Lung (tissue), 12 donors: ENCODE data around the gene PTPRN2. TPM values are rescaled to one million over a fixed set of nuclear protein-coding genes. Genes with fewer than 3 reads are reported as not detected.
"Not testable (repeated sequence)": the region's sequence is repeated elsewhere in the genome, so short reads cannot be mapped to it uniquely, and the experiment has no call there.

ENCODE experiments used
- ATAC-seq: fragments of 200-7000 bp; cut with Tn5 transposase; one replicate; pipeline ENCODE4 v1.9.1; 2020; ENCODE audit warnings: moderate number of reproducible peaks; ENCODE audit not compliant: insufficient read depth, low FRiP score
- DNase-seq, 3 donors: peaks; one replicate each; pipeline ENCODE4 v3.0.0-alpha.2; 2013 to 2017
- H3K27ac ChIP-seq, 2 donors: one replicate each; pipeline ENCODE4 v1.5.1; 2013; ENCODE audit warnings: mild to moderate bottlenecking in 2 of 2, moderate library complexity in 2 of 2, control low read depth in 1 of 2, inconsistent platforms in 1 of 2, low read depth in 1 of 2, low read length in 1 of 2
- H3K27me3 ChIP-seq, 3 donors: one replicate each; pipeline ENCODE4 v1.5.1; 2013; ENCODE audit warnings: low read length in 2 of 3; ENCODE audit not compliant: control insufficient read depth in 3 of 3, insufficient read depth in 3 of 3
- H3K36me3 ChIP-seq, 4 donors: one replicate each; pipeline ENCODE4 v1.5.1; 2013; ENCODE audit warnings: low read length in 4 of 4, mild to moderate bottlenecking in 1 of 4, moderate library complexity in 1 of 4; ENCODE audit not compliant: control insufficient read depth in 4 of 4, insufficient read depth in 4 of 4
- H3K4me1 ChIP-seq, 5 donors: one replicate each; pipeline ENCODE4 v1.5.1; 2013; ENCODE audit warnings: low read length in 5 of 5, mild to moderate bottlenecking in 2 of 5, moderate library complexity in 1 of 5; ENCODE audit not compliant: control insufficient read depth in 5 of 5, insufficient read depth in 5 of 5
- H3K4me3 ChIP-seq: one replicate; pipeline ENCODE4 v1.5.1; 2013; ENCODE audit warnings: mild to moderate bottlenecking, control low read depth, moderate library complexity
- H3K9ac ChIP-seq, 2 donors: one replicate each; pipeline ENCODE4 v1.5.1; 2013; ENCODE audit warnings: low read length in 2 of 2, control low read depth in 1 of 2; ENCODE audit not compliant: insufficient read depth in 1 of 2
- H3K9me3 ChIP-seq, 4 donors: one replicate each; pipeline ENCODE4 v1.5.1; 2013; ENCODE audit warnings: low read length in 3 of 4, mild to moderate bottlenecking in 1 of 4, moderate library complexity in 1 of 4; ENCODE audit not compliant: control insufficient read depth in 4 of 4, insufficient read depth in 3 of 4
- CTCF ChIP-seq: IDR thresholded peaks from 2 replicates; pipeline ENCODE4 v1.5.1; 2012; ENCODE audit warnings: mild to moderate bottlenecking; ENCODE audit errors: control extremely low read depth, extremely low read depth
- WGBS, 2 donors: extraction: QIAGEN DNeasy Blood & Tissue Kit; methylation state at CpG; one replicate each; pipeline ENCODE4 v1.1.7; 2013; 5-methylcytosine and 5-hydroxymethylcytosine counted together
- polyA plus RNA-seq, 2 donors: library from polyadenylated mRNA; stranded (reverse); fragments of 200-250 nt; gene quantifications; one replicate each; pipeline ENCODE4 v1.2.1, GENCODE V29; 2013
- total RNA-seq, 2 donors: library from RNA; depleted of rRNA in 1 of 2; stranded (reverse); fragments of >200 nt in 1 of 2; gene quantifications; one replicate each; pipeline ENCODE4 v1.2.1, GENCODE V29; 2014 to 2021
- donor health status: control.
- donor health status: control.
- donor health status: Bipolar disorder and iron deficiency.
- donor health status: healthy.
- donor health status: DM: yes; HTN: yes; CAD: no.

Gene PTPRN2
- total and polyA plus RNA-seq, 4 donors: 2.1 to 7.4 (median 4.4) TPM

GRCh38 chr7:158387546-158387891 is 200.1 kb downstream of the PTPRN2 start:
- Histone ChIP-seq H3K9me3 (no peaks in the 10 kb centered on the region), H3K27ac (no peak overlapping the region), H3K4me3 (no peak overlapping the region), H3K27me3 (peaks cover 0 to 2% (median 0%) of the 10 kb centered on the region in 3 donors), H3K36me3 (no peaks in the 10 kb centered on the region), H3K9ac (no peak overlapping the region), H3K4me1 (no peaks in the 10 kb centered on the region)
- TF ChIP-seq CTCF: no peak
- no peak for ATAC-seq
- DNase-seq: peak; percentile 53 to 75 (median 64)
- WGBS, 2 donors: 69 to 84% methylated on average over 12 of the region's 12 CpGs

GRCh38 chr7:158386866-158387545 is 200.6 kb downstream of the PTPRN2 start:
- H3K36me3 ChIP-seq: no peaks in the 10 kb centered on the region
- TF ChIP-seq CTCF: no peak
- peaks cover 0 to 2% (median 0%) of the 10 kb centered on the region in 3 donors for H3K27me3 ChIP-seq
- H3K4me1 ChIP-seq: no peaks in the 10 kb centered on the region
- no peak overlapping the region for H3K4me3 ChIP-seq
- DNase-seq (no peak), ATAC-seq (no peak)
- H3K9ac ChIP-seq: no peak overlapping the region
- no peak overlapping the region for H3K27ac ChIP-seq
- WGBS, 2 donors: 67 to 73% methylated on average over 20 of the region's 20 CpGs
- H3K9me3 ChIP-seq: no peaks in the 10 kb centered on the region

GRCh38 chr7:158386355-158386618 is 201.3 kb downstream of the PTPRN2 start:
- ATAC-seq: no peak
- WGBS, 2 donors: 83 to 92% methylated on average over 5 of the region's 5 CpGs
- H3K4me3 ChIP-seq: no peak overlapping the region
- no peak for DNase-seq
- no peaks in the 10 kb centered on the region for H3K36me3 ChIP-seq
- no peaks in the 10 kb centered on the region for H3K4me1 ChIP-seq
- no peaks in the 10 kb centered on the region for H3K9me3 ChIP-seq
- no peak for TF ChIP-seq CTCF
- H3K9ac ChIP-seq: no peak overlapping the region
- H3K27me3 ChIP-seq: peaks cover 0 to 2% (median 0%) of the 10 kb centered on the region in 3 donors
- H3K27ac ChIP-seq: no peak overlapping the region

GRCh38 chr7:158385496-158386354 is 201.9 kb downstream of the PTPRN2 start:
- not testable (repeated sequence) for ATAC-seq, H3K4me1 ChIP-seq, H3K9ac ChIP-seq, H3K27ac ChIP-seq, DNase-seq, H3K36me3 ChIP-seq, H3K4me3 ChIP-seq, H3K9me3 ChIP-seq, H3K27me3 ChIP-seq
- WGBS, 2 donors: 85 to 91% methylated on average over 15 to 17 of the region's 20 CpGs
